OCI-LY3 (cell line): Measurements from ENCODE around the gene HSF5.

Experiments
- EZH2phosphoT487 ChIP-seq: fragments of 200-600 bp; shearing (Covaris generic); IDR thresholded peaks from 2 replicates; pipeline ENCODE4 v1.6.1; 2018; ENCODE audit warnings: antibody characterized with exemption, mixed run types, low read depth
- TF ChIP-seq, protein P1 (sequence below): fragments of 200-600, 300-600 bp; sonication (generic); IDR thresholded peaks from 2 replicates; pipeline ENCODE4 v1.5.1; 2014; ENCODE audit warnings: antibody characterized with exemption, low read length, low read depth

DNA sequence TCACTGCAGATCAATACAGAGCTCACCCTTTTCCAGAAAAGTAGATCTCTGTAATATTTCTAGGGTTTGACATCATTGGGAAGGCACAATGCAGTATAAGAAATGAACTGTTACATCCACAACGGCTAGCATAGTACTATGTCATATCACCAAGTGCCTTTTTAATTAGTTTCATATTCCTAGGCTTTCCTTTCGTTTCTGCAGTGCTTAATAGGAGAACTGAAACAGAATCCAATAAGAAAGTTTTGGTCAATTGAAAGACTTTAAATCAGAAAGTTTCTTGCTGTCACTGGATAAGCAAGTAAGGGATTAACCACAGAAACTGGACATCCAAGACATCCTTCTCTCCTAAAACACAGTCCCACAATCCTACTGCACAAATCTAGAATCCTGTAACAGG, 67.4 kb downstream of the HSF5 start:
- no peak for TF ChIP-seq EZH2phosphoT487
- TF ChIP-seq, protein P1, sequence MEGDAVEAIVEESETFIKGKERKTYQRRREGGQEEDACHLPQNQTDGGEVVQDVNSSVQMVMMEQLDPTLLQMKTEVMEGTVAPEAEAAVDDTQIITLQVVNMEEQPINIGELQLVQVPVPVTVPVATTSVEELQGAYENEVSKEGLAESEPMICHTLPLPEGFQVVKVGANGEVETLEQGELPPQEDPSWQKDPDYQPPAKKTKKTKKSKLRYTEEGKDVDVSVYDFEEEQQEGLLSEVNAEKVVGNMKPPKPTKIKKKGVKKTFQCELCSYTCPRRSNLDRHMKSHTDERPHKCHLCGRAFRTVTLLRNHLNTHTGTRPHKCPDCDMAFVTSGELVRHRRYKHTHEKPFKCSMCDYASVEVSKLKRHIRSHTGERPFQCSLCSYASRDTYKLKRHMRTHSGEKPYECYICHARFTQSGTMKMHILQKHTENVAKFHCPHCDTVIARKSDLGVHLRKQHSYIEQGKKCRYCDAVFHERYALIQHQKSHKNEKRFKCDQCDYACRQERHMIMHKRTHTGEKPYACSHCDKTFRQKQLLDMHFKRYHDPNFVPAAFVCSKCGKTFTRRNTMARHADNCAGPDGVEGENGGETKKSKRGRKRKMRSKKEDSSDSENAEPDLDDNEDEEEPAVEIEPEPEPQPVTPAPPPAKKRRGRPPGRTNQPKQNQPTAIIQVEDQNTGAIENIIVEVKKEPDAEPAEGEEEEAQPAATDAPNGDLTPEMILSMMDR, result no peak
